Subcutaneous abdominal adipose tissue (tissue), 5 donors: ENCODE data around the gene NID2.

ENCODE experiments used
- H3K27ac ChIP-seq: one replicate; pipeline ENCODE4 v1.7.0; 2013; ENCODE audit warnings: low read depth, mild to moderate bottlenecking, inconsistent platforms, low read length, moderate library complexity
- H3K27me3 ChIP-seq, 5 donors: one replicate each; pipeline ENCODE4 v1.7.0; 2013; ENCODE audit warnings: low read length in 5 of 5, inconsistent platforms in 1 of 5; ENCODE audit not compliant: control insufficient read depth in 5 of 5, insufficient read depth in 4 of 5
- H3K36me3 ChIP-seq, 5 donors: one replicate each; pipeline ENCODE4 v1.7.0; 2013; ENCODE audit warnings: low read length in 5 of 5; ENCODE audit not compliant: control insufficient read depth in 5 of 5, insufficient read depth in 5 of 5
- H3K4me1 ChIP-seq, 5 donors: one replicate each; pipeline ENCODE4 v1.7.0; 2013; ENCODE audit warnings: low read length in 5 of 5, mild to moderate bottlenecking in 3 of 5, moderate library complexity in 1 of 5; ENCODE audit not compliant: control insufficient read depth in 5 of 5, insufficient read depth in 5 of 5
- H3K4me3 ChIP-seq, 5 donors: one replicate each; pipeline ENCODE4 v1.7.0; 2013; ENCODE audit warnings: low read length in 5 of 5, low read depth in 1 of 5
- H3K9ac ChIP-seq, 5 donors: one replicate each; pipeline ENCODE4 v1.7.0; 2013; ENCODE audit warnings: low read length in 5 of 5, mild to moderate bottlenecking in 4 of 5, moderate library complexity in 3 of 5
- H3K9me3 ChIP-seq, 5 donors: one replicate each; pipeline ENCODE4 v1.7.0; 2013; ENCODE audit warnings: low read length in 5 of 5; ENCODE audit not compliant: control insufficient read depth in 5 of 5
- donor health status: healthy.
- donor health status: healthy.
- donor health status: healthy.
- donor health status: healthy.
- donor health status: healthy.

Gene NID2

GRCh38 chr14:52068615-52069306 lies at the start of gene NID2:
TSS of gene NID2 (minus strand) at chr14:52069059. CDS start at chr14:52068994, 65 bp downstream.
- Histone ChIP-seq H3K36me3 (peaks cover 0 to 3% (median 0%) of the 10 kb centered on the region in 5 donors), H3K9me3 (no peaks in the 10 kb centered on the region), H3K27me3 (peaks cover 0 to 14% (median 8%) of the 10 kb centered on the region in 5 donors), H3K27ac (peak within 1 kb of the TSS; percentile 74), H3K4me1 (peaks cover 2 to 41% (median 30%) of the 10 kb centered on the region in 5 donors), H3K4me3 (peak within 1 kb of the TSS; percentile 83 to 92 (median 88)), H3K9ac (peak within 1 kb of the TSS; percentile 6 to 82 (median 49))

- peaks cover 0 to 4% (median 0%) of the 10 kb centered on the region in 5 donors for H3K4me1 ChIP-seq
- H3K4me3 ChIP-seq, result no peak overlapping the region
- H3K27ac ChIP-seq, result no peak overlapping the region
- no peak overlapping the region for H3K9ac ChIP-seq
- H3K9me3 ChIP-seq, result no peaks in the 10 kb centered on the region
- no peaks in the 10 kb centered on the region for H3K27me3 ChIP-seq
- no peaks in the 10 kb centered on the region for H3K36me3 ChIP-seq
Measured at GRCh38 chr14:52117111-52117832, 48.4 kb upstream of the NID2 start.

GRCh38 chr14:52115286-52115685 lies 46.4 kb upstream of the NID2 start:
- Histone ChIP-seq H3K36me3 (no peaks in the 10 kb centered on the region), H3K27me3 (no peaks in the 10 kb centered on the region), H3K4me1 (peaks cover 0 to 4% (median 0%) of the 10 kb centered on the region in 5 donors), H3K4me3 (no peak overlapping the region), H3K27ac (no peak overlapping the region), H3K9me3 (no peaks in the 10 kb centered on the region), H3K9ac (no peak overlapping the region)

- Histone ChIP-seq H3K9me3 (no peaks in the 10 kb centered on the region), H3K4me3 (no peak overlapping the region), H3K27ac (no peak overlapping the region), H3K9ac (no peak overlapping the region), H3K27me3 (peaks cover 0 to 3% (median 0%) of the 10 kb centered on the region in 5 donors), H3K36me3 (no peaks in the 10 kb centered on the region), H3K4me1 (peaks cover 0 to 2% (median 0%) of the 10 kb centered on the region in 5 donors)
Measured at GRCh38 chr14:52112336-52113018, 43.6 kb upstream of the NID2 start.

GRCh38 chr14:52111583-52111982 lies 42.7 kb upstream of the NID2 start:
- peaks cover 0 to 5% (median 0%) of the 10 kb centered on the region in 5 donors for H3K4me1 ChIP-seq
- H3K4me3 ChIP-seq, result no peak overlapping the region
- no peaks in the 10 kb centered on the region for H3K9me3 ChIP-seq
- H3K36me3 ChIP-seq, result no peaks in the 10 kb centered on the region
- no peak overlapping the region for H3K9ac ChIP-seq
- peaks cover 0 to 3% (median 0%) of the 10 kb centered on the region in 5 donors for H3K27me3 ChIP-seq
- no peak overlapping the region for H3K27ac ChIP-seq

GRCh38 chr14:52110441-52111086 lies 41.7 kb upstream of the NID2 start:
- Histone ChIP-seq H3K4me1 (peaks cover 0 to 7% (median 0%) of the 10 kb centered on the region in 5 donors), H3K9me3 (no peaks in the 10 kb centered on the region), H3K27me3 (peaks cover 0 to 3% (median 0%) of the 10 kb centered on the region in 5 donors), H3K9ac (no peak overlapping the region), H3K36me3 (no peaks in the 10 kb centered on the region), H3K27ac (no peak overlapping the region), H3K4me3 (no peak overlapping the region)

GRCh38 chr14:52108823-52109222 lies 40.0 kb upstream of the NID2 start:
- Histone ChIP-seq H3K9me3 (no peaks in the 10 kb centered on the region), H3K9ac (no peak overlapping the region), H3K36me3 (no peaks in the 10 kb centered on the region), H3K27ac (no peak overlapping the region), H3K4me3 (no peak overlapping the region), H3K4me1 (peaks cover 0 to 7% (median 0%) of the 10 kb centered on the region in 5 donors), H3K27me3 (peaks cover 0 to 3% (median 0%) of the 10 kb centered on the region in 5 donors)

- H3K27me3 ChIP-seq, result peaks cover 0 to 3% (median 0%) of the 10 kb centered on the region in 5 donors
- H3K4me1 ChIP-seq, result peaks cover 0 to 7% (median 0%) of the 10 kb centered on the region in 5 donors
- no peak overlapping the region for H3K4me3 ChIP-seq
- H3K27ac ChIP-seq, result no peak overlapping the region
- H3K9me3 ChIP-seq, result no peaks in the 10 kb centered on the region
- no peaks in the 10 kb centered on the region for H3K36me3 ChIP-seq
- H3K9ac ChIP-seq, result peak overlapping the region in 1 of 5 donors; percentile 21
Measured at GRCh38 chr14:52106840-52107239, 38.0 kb upstream of the NID2 start.

GRCh38 chr14:52103416-52103815 lies 34.6 kb upstream of the NID2 start:
- Histone ChIP-seq H3K9me3 (no peaks in the 10 kb centered on the region), H3K27ac (no peak overlapping the region), H3K36me3 (no peaks in the 10 kb centered on the region), H3K27me3 (peaks cover 0 to 3% (median 0%) of the 10 kb centered on the region in 5 donors), H3K4me3 (no peak overlapping the region), H3K4me1 (peaks cover 0 to 7% (median 0%) of the 10 kb centered on the region in 5 donors), H3K9ac (no peak overlapping the region)
